ENCODE results near the gene NPHP4.

NPHP4 gene

DNA sequence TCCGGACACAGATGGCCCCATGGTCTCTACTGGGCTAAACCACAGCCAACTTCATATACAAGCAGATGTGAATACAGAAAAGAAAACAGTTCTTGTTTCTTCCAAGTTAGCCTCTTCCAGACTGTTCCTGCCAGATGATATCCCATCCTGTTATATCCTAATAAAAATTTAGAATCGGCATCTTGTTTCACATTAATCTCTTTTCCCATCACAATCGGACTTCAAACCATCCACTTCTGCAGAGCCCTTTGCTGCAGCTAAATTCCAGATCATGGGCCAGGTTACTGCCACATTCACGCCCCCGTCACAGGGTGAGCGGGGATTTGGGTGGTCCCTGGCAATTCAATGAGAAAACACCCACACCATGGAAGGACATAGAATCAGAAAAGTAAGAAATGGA lies 57.2 kb downstream of the NPHP4 start:
- Histone ChIP-seq H4K8ac (ENCODE audit: low read depth, low read length) (no peak overlapping the region), H3K9ac (ENCODE audit: low read length) (no peak overlapping the region), H2BK120ac (ENCODE audit: low read depth, low read length) (no peak overlapping the region), H3K56ac (ENCODE audit: low read length) (no peak overlapping the region), H4K5ac (ENCODE audit: low read length) (no peak overlapping the region), H2BK15ac (replicated peaks; ENCODE audit: low read depth) (no peak overlapping the region), H3K4ac (ENCODE audit: low read depth, low read length) (no peak overlapping the region), H3K79me2 (ENCODE audit: control insufficient read depth, insufficient read depth, low read length) (no peaks in the 10 kb centered on the region), H3K4me3 (ENCODE audit: low read length) (no peak overlapping the region), H2BK5ac (ENCODE audit: low read length) (no peak overlapping the region), H3K27ac (ENCODE audit: low read depth, low read length) (no peak overlapping the region), H3K4me1 (ENCODE audit: control insufficient read depth, low read depth, low read length) (no peaks in the 10 kb centered on the region), H3K27me3 (ENCODE audit: insufficient read depth, low read length, poor library complexity) (no peaks in the 10 kb centered on the region), H3K79me1 (ENCODE audit: low read length) (no peaks in the 10 kb centered on the region), H3K36me3 (ENCODE audit: control insufficient read depth, insufficient read depth, low read length) (no peaks in the 10 kb centered on the region), H2AK5ac (ENCODE audit: low read length) (no peak overlapping the region), H3K23ac (ENCODE audit: low read length) (no peak overlapping the region), H3K18ac (ENCODE audit: low read length) (no peak overlapping the region), H3K4me2 (ENCODE audit: low read length) (no peak overlapping the region)
- WGBS (ENCODE audit: extremely low coverage, insufficient coverage, low lambda C conversion rate): 100% methylated on average over 1 of the region's 6 CpGs
- DNase-seq: no peak

DNA sequence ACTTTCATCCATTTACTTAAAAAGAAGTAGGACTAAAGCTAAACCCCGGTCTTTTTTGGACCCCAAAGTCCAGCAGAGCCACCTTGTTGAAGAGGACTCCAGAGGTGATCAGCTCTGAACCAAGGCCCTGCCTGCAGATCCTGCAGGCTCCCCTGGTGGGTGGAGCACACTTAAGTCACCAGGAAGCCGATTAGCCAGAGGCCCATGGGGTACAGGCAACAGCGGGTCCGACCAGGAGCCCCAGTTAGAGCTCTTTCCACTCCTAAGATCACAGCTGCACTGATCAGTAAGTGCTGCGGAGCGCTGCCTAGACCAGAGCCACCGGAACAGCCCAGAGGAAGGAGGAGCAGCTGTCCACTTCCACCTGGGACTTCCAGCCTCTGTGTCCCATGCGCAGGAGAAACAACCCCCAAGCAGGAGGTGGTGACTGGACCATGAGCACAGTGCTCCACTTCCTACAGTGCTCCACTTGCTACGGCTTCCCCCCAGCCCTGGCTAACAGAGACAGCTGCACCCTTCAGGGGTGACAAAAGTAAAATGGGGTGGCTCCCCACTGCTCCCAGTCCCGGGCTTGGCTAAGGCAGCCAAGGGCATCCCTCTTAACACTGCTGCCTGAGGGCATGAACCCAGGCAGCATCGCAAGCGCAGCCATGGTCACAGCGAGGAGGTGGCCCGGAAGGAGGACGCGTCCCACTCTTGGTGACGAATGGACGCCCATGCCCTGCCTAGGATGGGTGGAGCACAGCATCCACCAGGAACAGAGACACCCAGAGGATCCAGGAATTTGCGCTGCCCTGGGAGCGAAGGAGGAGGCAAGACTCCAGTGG lies 58.0 kb downstream of the NPHP4 start:
- no peaks in the 10 kb centered on the region for H3K4me1 ChIP-seq (ENCODE audit: control insufficient read depth, low read depth, low read length)
- no peak overlapping the region for H3K56ac ChIP-seq (ENCODE audit: low read length)
- H3K18ac ChIP-seq (ENCODE audit: low read length): no peak overlapping the region

DNA sequence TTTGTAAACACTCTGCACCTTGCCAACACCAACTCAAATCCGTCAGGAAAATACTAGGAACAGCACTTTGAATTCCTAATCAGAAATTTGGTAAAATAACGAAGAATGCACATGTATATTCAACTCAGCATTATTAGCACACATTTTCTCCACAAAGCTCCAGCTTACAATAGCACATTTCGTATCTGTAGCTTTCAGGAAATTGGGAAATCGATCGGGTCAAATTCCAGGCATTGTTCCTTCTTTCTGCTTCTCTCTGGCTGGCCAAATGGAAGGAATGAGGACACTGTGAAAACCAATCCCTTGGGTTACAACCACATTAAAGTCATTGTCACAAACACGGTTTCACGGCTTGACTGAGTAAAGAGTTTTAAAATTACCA lies 58.6 kb downstream of the NPHP4 start:
- no peak overlapping the region for H2AK5ac ChIP-seq (ENCODE audit: low read length)
- no peaks in the 10 kb centered on the region for H3K79me2 ChIP-seq (ENCODE audit: control insufficient read depth, insufficient read depth, low read length)
- no peaks in the 10 kb centered on the region for H3K79me1 ChIP-seq (ENCODE audit: low read length)
- no peak overlapping the region for H3K56ac ChIP-seq (ENCODE audit: low read length)
- no peaks in the 10 kb centered on the region for H3K36me3 ChIP-seq (ENCODE audit: control insufficient read depth, insufficient read depth, low read length)
- no peak overlapping the region for H2BK120ac ChIP-seq (ENCODE audit: low read depth, low read length)
- no peak overlapping the region for H3K4me3 ChIP-seq (ENCODE audit: low read length)
- H3K9ac ChIP-seq (ENCODE audit: low read length): no peak overlapping the region
- H3K27ac ChIP-seq (ENCODE audit: low read depth, low read length): no peak overlapping the region
- WGBS (ENCODE audit: extremely low coverage, insufficient coverage, low lambda C conversion rate): no CpG with 5 or more reads among the region's 7 CpGs
- no peak overlapping the region for H4K5ac ChIP-seq (ENCODE audit: low read length)
- no peak overlapping the region for H2BK15ac ChIP-seq (replicated peaks; ENCODE audit: low read depth)
- H3K4ac ChIP-seq (ENCODE audit: low read depth, low read length): no peak overlapping the region
- H3K27me3 ChIP-seq (ENCODE audit: insufficient read depth, low read length, poor library complexity): no peaks in the 10 kb centered on the region
- no peak overlapping the region for H2BK5ac ChIP-seq (ENCODE audit: low read length)
- H3K18ac ChIP-seq (ENCODE audit: low read length): no peak overlapping the region
- H3K4me1 ChIP-seq (ENCODE audit: control insufficient read depth, low read depth, low read length): no peaks in the 10 kb centered on the region
- no peak overlapping the region for H3K23ac ChIP-seq (ENCODE audit: low read length)
- H4K8ac ChIP-seq (ENCODE audit: low read depth, low read length): no peak overlapping the region
- DNase-seq: no peak
- no peak overlapping the region for H3K4me2 ChIP-seq (ENCODE audit: low read length)

More for the DNA sequence above, 58.0 kb downstream of the NPHP4 start:
- Histone ChIP-seq H2BK120ac (ENCODE audit: low read depth, low read length) (no peak overlapping the region), H3K4me2 (ENCODE audit: low read length) (no peak overlapping the region), H2AK5ac (ENCODE audit: low read length) (no peak overlapping the region), H3K4ac (ENCODE audit: low read depth, low read length) (no peak overlapping the region), H3K27me3 (ENCODE audit: insufficient read depth, low read length, poor library complexity) (no peaks in the 10 kb centered on the region), H2BK5ac (ENCODE audit: low read length) (no peak overlapping the region), H3K79me2 (ENCODE audit: control insufficient read depth, insufficient read depth, low read length) (no peaks in the 10 kb centered on the region), H3K79me1 (ENCODE audit: low read length) (no peaks in the 10 kb centered on the region), H4K5ac (ENCODE audit: low read length) (no peak overlapping the region), H2BK15ac (replicated peaks; ENCODE audit: low read depth) (no peak overlapping the region), H3K27ac (ENCODE audit: low read depth, low read length) (no peak overlapping the region), H3K23ac (ENCODE audit: low read length) (no peak overlapping the region), H4K8ac (ENCODE audit: low read depth, low read length) (no peak overlapping the region), H3K9ac (ENCODE audit: low read length) (no peak overlapping the region), H3K36me3 (ENCODE audit: control insufficient read depth, insufficient read depth, low read length) (no peaks in the 10 kb centered on the region), H3K4me3 (ENCODE audit: low read length) (no peak overlapping the region)
- no peak for DNase-seq
- no CpG with 5 or more reads among the region's 20 CpGs for WGBS (ENCODE audit: extremely low coverage, insufficient coverage, low lambda C conversion rate)

DNA sequence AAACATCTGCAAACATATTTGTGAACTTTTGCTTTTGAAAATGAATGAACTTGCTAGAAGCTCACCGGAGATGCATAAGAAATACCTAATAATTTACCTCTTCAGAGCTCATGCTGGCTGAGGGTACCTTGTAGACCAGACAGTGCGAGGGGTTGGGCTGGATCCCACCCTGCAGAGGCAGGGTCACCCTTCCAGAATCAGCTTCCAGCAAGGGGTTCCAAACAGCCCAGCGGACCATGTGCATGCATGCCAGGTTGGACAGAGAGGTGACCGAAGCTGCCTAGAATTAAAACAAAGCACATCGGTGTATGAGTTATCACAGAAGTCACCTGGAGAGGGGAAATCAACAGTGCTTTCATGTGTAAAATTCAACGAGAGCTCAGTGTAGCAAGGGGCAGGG lies 59.2 kb downstream of the NPHP4 start:
- Histone ChIP-seq H3K79me2 (ENCODE audit: control insufficient read depth, insufficient read depth, low read length) (no peaks in the 10 kb centered on the region), H3K4ac (ENCODE audit: low read depth, low read length) (no peak overlapping the region), H3K9ac (ENCODE audit: low read length) (no peak overlapping the region), H3K4me3 (ENCODE audit: low read length) (no peak overlapping the region), H3K27ac (ENCODE audit: low read depth, low read length) (no peak overlapping the region), H2BK5ac (ENCODE audit: low read length) (no peak overlapping the region), H4K8ac (ENCODE audit: low read depth, low read length) (no peak overlapping the region), H3K23ac (ENCODE audit: low read length) (no peak overlapping the region), H2AK5ac (ENCODE audit: low read length) (no peak overlapping the region), H3K4me1 (ENCODE audit: control insufficient read depth, low read depth, low read length) (no peaks in the 10 kb centered on the region), H3K56ac (ENCODE audit: low read length) (no peak overlapping the region), H2BK15ac (replicated peaks; ENCODE audit: low read depth) (no peak overlapping the region), H2BK120ac (ENCODE audit: low read depth, low read length) (no peak overlapping the region), H3K27me3 (ENCODE audit: insufficient read depth, low read length, poor library complexity) (no peaks in the 10 kb centered on the region), H3K18ac (ENCODE audit: low read length) (no peak overlapping the region), H3K36me3 (ENCODE audit: control insufficient read depth, insufficient read depth, low read length) (no peaks in the 10 kb centered on the region), H3K4me2 (ENCODE audit: low read length) (no peak overlapping the region), H4K5ac (ENCODE audit: low read length) (no peak overlapping the region), H3K79me1 (ENCODE audit: low read length) (no peaks in the 10 kb centered on the region)
- WGBS (ENCODE audit: extremely low coverage, insufficient coverage, low lambda C conversion rate): no CpG with 5 or more reads among the region's 6 CpGs
- DNase-seq: no peak

DNA sequence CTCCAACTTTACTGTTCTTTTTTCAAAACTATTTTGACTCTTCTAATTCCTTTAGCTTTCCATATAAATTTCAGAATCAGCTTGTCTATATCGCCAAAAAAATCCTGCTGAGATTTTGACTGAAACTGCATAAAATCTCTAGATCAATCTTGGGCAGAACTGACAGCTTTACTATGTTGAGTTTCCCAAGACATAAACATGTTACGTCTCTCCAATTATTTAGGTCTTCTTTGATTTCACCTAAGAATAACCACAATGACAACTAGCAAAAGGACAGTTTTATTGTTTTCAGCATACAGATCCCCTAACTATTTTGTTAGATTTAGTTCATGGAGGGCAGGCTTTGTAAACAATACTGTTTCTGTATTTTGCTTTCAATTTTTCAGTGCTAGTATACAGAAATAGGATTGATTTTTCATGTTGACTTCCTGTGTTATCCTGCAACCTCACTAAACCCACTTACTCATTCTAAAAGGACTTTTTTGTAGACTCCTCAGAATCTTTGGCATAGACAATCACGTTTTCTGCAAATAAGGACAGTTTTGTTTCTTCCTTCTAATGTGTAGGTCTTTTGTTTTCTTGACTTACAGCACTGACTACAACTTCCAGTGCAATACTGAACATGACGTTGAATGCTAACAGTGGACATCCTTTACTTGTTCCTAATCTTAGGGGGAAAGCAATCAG lies 63.4 kb downstream of the NPHP4 start:
- no CpG with 5 or more reads among the region's 4 CpGs for WGBS (ENCODE audit: extremely low coverage, insufficient coverage, low lambda C conversion rate)
- Histone ChIP-seq H3K27me3 (ENCODE audit: insufficient read depth, low read length, poor library complexity) (no peaks in the 10 kb centered on the region), H3K56ac (ENCODE audit: low read length) (no peak overlapping the region), H3K36me3 (ENCODE audit: control insufficient read depth, insufficient read depth, low read length) (no peaks in the 10 kb centered on the region), H3K27ac (ENCODE audit: low read depth, low read length) (no peak overlapping the region), H3K9ac (ENCODE audit: low read length) (no peak overlapping the region), H2BK120ac (ENCODE audit: low read depth, low read length) (no peak overlapping the region), H3K4me2 (ENCODE audit: low read length) (no peak overlapping the region), H3K4me3 (ENCODE audit: low read length) (no peak overlapping the region), H4K8ac (ENCODE audit: low read depth, low read length) (no peak overlapping the region), H3K4ac (ENCODE audit: low read depth, low read length) (no peak overlapping the region), H3K18ac (ENCODE audit: low read length) (no peak overlapping the region), H2BK15ac (replicated peaks; ENCODE audit: low read depth) (no peak overlapping the region), H3K79me1 (ENCODE audit: low read length) (no peaks in the 10 kb centered on the region), H3K4me1 (ENCODE audit: control insufficient read depth, low read depth, low read length) (no peaks in the 10 kb centered on the region), H4K5ac (ENCODE audit: low read length) (no peak overlapping the region), H2AK5ac (ENCODE audit: low read length) (no peak overlapping the region), H3K23ac (ENCODE audit: low read length) (no peak overlapping the region), H2BK5ac (ENCODE audit: low read length) (no peak overlapping the region), H3K79me2 (ENCODE audit: control insufficient read depth, insufficient read depth, low read length) (no peaks in the 10 kb centered on the region)
- no peak for DNase-seq
